ENCODE data around the gene OXA1L.

OXA1L gene

GRCh38 chr14:22819151-22819988, 52.9 kb downstream of the OXA1L start:
- no peak overlapping the region for H3K27ac ChIP-seq (ENCODE audit: low read length)
- no peaks in the 10 kb centered on the region for H3K36me3 ChIP-seq (ENCODE audit: control insufficient read depth, low read depth, low read length)
- H3K27me3 ChIP-seq (ENCODE audit: control insufficient read depth, insufficient read depth, low read length), result peaks cover 7% of the 10 kb centered on the region
- H3K9me3 ChIP-seq (ENCODE audit: control insufficient read depth, low read depth, low read length), result no peaks in the 10 kb centered on the region
- peaks cover 37% of the 10 kb centered on the region for H3K4me1 ChIP-seq (ENCODE audit: control insufficient read depth, low read depth, low read length)
- H3K4me3 ChIP-seq (ENCODE audit: low read length), result peak overlapping the region; percentile 26
- H3K9ac ChIP-seq (ENCODE audit: low read length), result no peak overlapping the region

- Histone ChIP-seq H3K9me3 (ENCODE audit: control insufficient read depth, low read depth, low read length) (no peaks in the 10 kb centered on the region), H3K4me1 (ENCODE audit: control insufficient read depth, low read depth, low read length) (peaks cover 28% of the 10 kb centered on the region), H3K9ac (ENCODE audit: low read length) (no peak overlapping the region), H3K27ac (ENCODE audit: low read length) (no peak overlapping the region), H3K4me3 (ENCODE audit: low read length) (no peak overlapping the region), H3K36me3 (ENCODE audit: control insufficient read depth, low read depth, low read length) (no peaks in the 10 kb centered on the region), H3K27me3 (ENCODE audit: control insufficient read depth, insufficient read depth, low read length) (peaks cover 7% of the 10 kb centered on the region)
Measured at GRCh38 chr14:22820731-22821130, 54.2 kb downstream of the OXA1L start.

GRCh38 chr14:22821193-22822015, 54.9 kb downstream of the OXA1L start:
- H3K27ac ChIP-seq (ENCODE audit: low read length), result no peak overlapping the region
- H3K9ac ChIP-seq (ENCODE audit: low read length), result peak overlapping the region; percentile 97

DNA sequence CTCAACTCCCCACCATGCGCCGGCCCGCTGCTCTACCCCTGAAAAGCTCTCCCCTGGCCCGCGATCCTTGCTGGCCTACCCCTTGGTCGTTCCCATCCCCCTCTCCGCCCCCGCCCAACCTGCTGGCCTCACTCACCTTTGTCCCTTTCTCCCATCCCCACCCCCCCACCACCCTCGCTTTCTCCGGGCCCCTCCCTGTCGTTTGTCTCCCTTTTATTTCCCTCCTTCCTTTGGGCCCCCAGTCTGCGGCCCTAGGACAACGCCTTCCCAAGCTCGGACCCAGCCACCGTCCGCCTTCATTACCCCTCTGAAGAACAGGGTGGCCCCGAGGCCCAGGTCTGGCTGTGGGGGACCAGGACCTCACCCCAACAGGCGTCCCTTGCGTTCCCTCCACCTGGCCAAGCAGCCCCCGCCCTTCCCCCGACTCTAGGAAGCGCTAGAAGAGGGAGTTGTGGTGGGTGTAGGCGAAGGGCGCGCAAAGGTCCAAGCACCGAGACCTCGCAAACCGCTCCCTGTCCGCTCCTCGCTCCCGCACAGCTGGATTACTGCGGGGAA, 55.6 kb downstream of the OXA1L start:
- H3K9me3 ChIP-seq (ENCODE audit: control insufficient read depth, low read depth, low read length), result no peaks in the 10 kb centered on the region
- H3K36me3 ChIP-seq (ENCODE audit: control insufficient read depth, low read depth, low read length), result no peaks in the 10 kb centered on the region
- H3K27ac ChIP-seq (ENCODE audit: low read length), result peak overlapping the region; percentile 76
- H3K9ac ChIP-seq (ENCODE audit: low read length), result peak overlapping the region; percentile 97
- peaks cover 7% of the 10 kb centered on the region for H3K27me3 ChIP-seq (ENCODE audit: control insufficient read depth, insufficient read depth, low read length)
- H3K4me1 ChIP-seq (ENCODE audit: control insufficient read depth, low read depth, low read length), result peaks cover 27% of the 10 kb centered on the region
- H3K4me3 ChIP-seq (ENCODE audit: low read length), result peak overlapping the region; percentile 70

More at GRCh38 chr14:22821193-22822015, 54.9 kb downstream of the OXA1L start:
- H3K4me1 ChIP-seq (ENCODE audit: control insufficient read depth, low read depth, low read length), result peaks cover 27% of the 10 kb centered on the region
- peak overlapping the region; percentile 70 for H3K4me3 ChIP-seq (ENCODE audit: low read length)
- H3K27me3 ChIP-seq (ENCODE audit: control insufficient read depth, insufficient read depth, low read length), result peaks cover 7% of the 10 kb centered on the region
- no peaks in the 10 kb centered on the region for H3K9me3 ChIP-seq (ENCODE audit: control insufficient read depth, low read depth, low read length)
- no peaks in the 10 kb centered on the region for H3K36me3 ChIP-seq (ENCODE audit: control insufficient read depth, low read depth, low read length)
